Tibial nerve (tissue), 4 donors: ENCODE measurements around the gene JARID2.

Experiments used
- EP300 ChIP-seq, 2 donors: sonication (generic); formaldehyde crosslinking; IDR thresholded peaks; one replicate each; pipeline ENCODE4 v1.6.1; 2017; ENCODE audit warnings: antibody characterized with exemption in 2 of 2, mild to moderate bottlenecking in 1 of 2
- POLR2A ChIP-seq, 2 donors: fragments of 450-650 bp; IDR thresholded peaks; one replicate each; pipeline ENCODE4 v1.6.1; 2017; ENCODE audit warnings: antibody characterized with exemption in 2 of 2, mild to moderate bottlenecking in 2 of 2, moderate library complexity in 2 of 2
- TF ChIP-seq, protein P1 (sequence below), 5 experiments: fragments of 200-600 bp in 3 of 5; fragments of 450-650 bp in 2 of 5; sonication (generic) in 3 of 5; IDR thresholded peaks; one replicate each; pipeline ENCODE4 v1.5.1; 2016 to 2019; ENCODE audit warnings: antibody characterized with exemption in 5 of 5, mild to moderate bottlenecking in 3 of 5, moderate library complexity in 2 of 5

DNA sequence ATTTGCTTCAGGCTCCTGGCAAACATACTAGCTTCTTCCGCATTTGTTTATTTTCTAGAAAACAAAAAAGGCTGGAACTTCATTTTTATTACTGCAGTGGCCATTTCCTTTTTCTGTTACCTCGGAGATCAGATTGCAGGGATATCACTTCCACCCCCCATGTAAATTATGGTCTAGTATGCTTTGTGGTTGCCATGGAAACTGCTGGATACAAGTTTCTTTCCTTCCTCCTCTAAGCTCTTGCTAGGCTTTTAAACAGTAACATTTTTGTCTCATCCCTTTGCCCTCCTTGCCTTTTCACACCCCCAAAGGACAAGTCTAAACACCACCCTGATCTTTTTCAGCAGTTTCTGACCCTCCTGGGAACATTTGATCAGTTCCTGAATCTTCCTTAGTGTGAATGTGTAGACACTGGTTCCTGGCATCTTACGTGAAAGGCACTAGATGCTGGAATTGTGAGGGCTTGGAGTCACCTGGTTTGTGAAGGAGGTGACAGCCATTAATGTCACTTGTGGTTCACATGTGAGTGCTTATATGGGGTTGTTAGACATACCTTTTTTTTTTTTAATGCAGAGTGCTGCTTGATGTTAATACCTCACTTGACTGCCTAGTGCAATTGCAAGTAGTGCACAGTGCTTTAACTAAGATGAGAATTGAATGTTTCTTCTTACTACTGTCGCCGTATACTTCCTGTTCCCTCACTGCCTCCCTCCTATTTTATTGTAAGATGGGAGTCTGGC is 181.6 kb downstream of the JARID2 start:
- TF ChIP-seq, protein P1, sequence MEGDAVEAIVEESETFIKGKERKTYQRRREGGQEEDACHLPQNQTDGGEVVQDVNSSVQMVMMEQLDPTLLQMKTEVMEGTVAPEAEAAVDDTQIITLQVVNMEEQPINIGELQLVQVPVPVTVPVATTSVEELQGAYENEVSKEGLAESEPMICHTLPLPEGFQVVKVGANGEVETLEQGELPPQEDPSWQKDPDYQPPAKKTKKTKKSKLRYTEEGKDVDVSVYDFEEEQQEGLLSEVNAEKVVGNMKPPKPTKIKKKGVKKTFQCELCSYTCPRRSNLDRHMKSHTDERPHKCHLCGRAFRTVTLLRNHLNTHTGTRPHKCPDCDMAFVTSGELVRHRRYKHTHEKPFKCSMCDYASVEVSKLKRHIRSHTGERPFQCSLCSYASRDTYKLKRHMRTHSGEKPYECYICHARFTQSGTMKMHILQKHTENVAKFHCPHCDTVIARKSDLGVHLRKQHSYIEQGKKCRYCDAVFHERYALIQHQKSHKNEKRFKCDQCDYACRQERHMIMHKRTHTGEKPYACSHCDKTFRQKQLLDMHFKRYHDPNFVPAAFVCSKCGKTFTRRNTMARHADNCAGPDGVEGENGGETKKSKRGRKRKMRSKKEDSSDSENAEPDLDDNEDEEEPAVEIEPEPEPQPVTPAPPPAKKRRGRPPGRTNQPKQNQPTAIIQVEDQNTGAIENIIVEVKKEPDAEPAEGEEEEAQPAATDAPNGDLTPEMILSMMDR (IDR thresholded peaks at IDR 0.05): no peak
- no peak for TF ChIP-seq POLR2A (IDR thresholded peaks at IDR 0.05)
- no peak for TF ChIP-seq EP300 (IDR thresholded peaks at IDR 0.05)
